Endothelial cell of umbilical vein (primary cell): ENCODE data around the gene ST3GAL4.
"Not testable (repeated sequence)": the region's sequence is repeated elsewhere in the genome, so short reads cannot be mapped to it uniquely, and the experiment has no call there.

ENCODE experiments used
- CTCF ChIP-seq, 2 donors: IDR thresholded peaks; 1 replicate in 1 of 2; 2 replicates in 1 of 2; pipeline ENCODE4 v1.5.1; 2011; ENCODE audit warnings: low read length in 2 of 2, mild to moderate bottlenecking in 2 of 2, moderate library complexity in 2 of 2, control low read depth in 1 of 2, inconsistent platforms in 1 of 2, low read depth in 1 of 2; ENCODE audit not compliant: insufficient read depth in 1 of 2; ENCODE audit errors: extremely low read depth in 1 of 2
- FOS ChIP-seq: IDR thresholded peaks from 2 replicates; pipeline ENCODE4 v1.6.1; 2011; ENCODE audit warnings: mild to moderate bottlenecking, low read length, moderate library complexity, borderline replicate concordance; ENCODE audit not compliant: insufficient read depth
- GATA2 ChIP-seq: IDR thresholded peaks from 2 replicates; pipeline ENCODE4 v1.7.0; 2011; ENCODE audit warnings: low read depth, mild to moderate bottlenecking, moderate library complexity, mixed read lengths, low read length; ENCODE audit not compliant: insufficient read length, insufficient read depth
- MAX ChIP-seq: IDR thresholded peaks from 2 replicates; pipeline ENCODE4 v1.6.1; 2011; ENCODE audit not compliant: insufficient read depth, insufficient read length
- POLR2A ChIP-seq: IDR thresholded peaks from 2 replicates; pipeline ENCODE4 v1.6.1; 2012; ENCODE audit warnings: low read depth, mild to moderate bottlenecking, control low read depth, low read length

- TF ChIP-seq CTCF (IDR thresholded peaks at IDR 0.05; ENCODE audit: extremely low read depth in 1 of 2, insufficient read depth in 1 of 2, low read depth in 1 of 2, low read length in 2 of 2); FOS; GATA2; POLR2A; MAX: not testable (repeated sequence)
Measured at GRCh38 chr11:126382641-126383040, 27.2 kb downstream of the ST3GAL4 start.
